Peyer's patch (tissue), 4 donors: Measurements from ENCODE around the gene TMEM131L.

Experiments
- CTCF ChIP-seq, 6 experiments: fragments of 450-650 bp in 4 of 6; fragments of 200-600 bp in 2 of 6; sonication (generic) in 1 of 6; IDR thresholded peaks; one replicate each; pipeline ENCODE4 v1.5.1; 2017 to 2019; ENCODE audit warnings: antibody characterized with exemption in 6 of 6, mild to moderate bottlenecking in 3 of 6, moderate library complexity in 1 of 6
- POLR2A ChIP-seq, 2 donors: fragments of 450-650 bp; IDR thresholded peaks; one replicate each; pipeline ENCODE4 v1.5.1; 2017; ENCODE audit warnings: antibody characterized with exemption in 2 of 2, mild to moderate bottlenecking in 2 of 2, moderate library complexity in 2 of 2

GRCh38 chr4:153428941-153429475, 37.2 kb upstream of the TMEM131L start:
- TF ChIP-seq CTCF (IDR thresholded peaks at IDR 0.05): no peak
- TF ChIP-seq POLR2A (IDR thresholded peaks at IDR 0.05): no peak
